GM19395 (cell line): ENCODE data around the gene IBA57.

Source experiments
- ATAC-seq: cut with Tn5 transposase; IDR thresholded peaks from one replicate; pipeline ENCODE4 v1.9.1; 2021; ENCODE audit warnings: mild to moderate bottlenecking, moderate library complexity; ENCODE audit not compliant: unreplicated experiment

IBA57 gene

DNA sequence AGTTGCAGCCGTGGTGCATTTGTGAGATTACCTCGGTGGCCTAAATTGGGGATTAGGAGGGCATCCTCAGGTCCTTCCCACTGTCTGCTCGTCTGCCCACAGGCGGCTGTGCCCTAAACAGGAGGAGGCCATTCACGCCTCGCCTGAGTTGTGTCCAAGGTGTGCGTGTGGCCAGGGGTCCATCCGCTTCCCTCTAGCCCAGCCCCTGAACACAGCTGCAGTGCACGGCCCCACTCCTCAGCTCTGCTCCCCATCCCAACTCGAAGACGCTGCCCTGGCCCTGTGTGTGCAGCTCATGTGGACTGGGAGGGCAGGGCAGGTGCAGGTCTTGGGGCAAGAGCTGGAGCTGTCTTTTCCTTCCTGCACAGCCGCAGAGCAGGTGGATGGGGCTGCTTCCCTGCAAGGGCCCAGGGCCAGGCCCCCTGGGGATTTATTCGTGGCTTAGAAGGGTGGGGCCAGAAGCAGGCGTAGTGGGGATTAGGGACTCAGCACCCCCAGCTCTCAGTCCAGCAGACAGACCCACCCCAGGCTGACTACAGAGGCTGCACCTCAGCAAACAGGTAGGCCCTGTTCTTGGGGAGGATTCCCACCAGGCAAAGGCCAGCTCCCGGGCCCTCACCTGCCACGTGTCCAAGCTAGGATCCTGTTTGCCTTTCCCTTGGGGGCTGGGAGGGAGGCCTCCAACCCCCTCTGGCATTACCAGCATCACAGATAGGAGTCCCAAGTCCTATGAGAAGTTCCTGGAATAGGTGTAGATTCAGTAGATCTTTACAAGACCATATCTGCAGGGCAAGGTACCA, 21.2 kb upstream of the IBA57 start:
- ATAC-seq = no peak

DNA sequence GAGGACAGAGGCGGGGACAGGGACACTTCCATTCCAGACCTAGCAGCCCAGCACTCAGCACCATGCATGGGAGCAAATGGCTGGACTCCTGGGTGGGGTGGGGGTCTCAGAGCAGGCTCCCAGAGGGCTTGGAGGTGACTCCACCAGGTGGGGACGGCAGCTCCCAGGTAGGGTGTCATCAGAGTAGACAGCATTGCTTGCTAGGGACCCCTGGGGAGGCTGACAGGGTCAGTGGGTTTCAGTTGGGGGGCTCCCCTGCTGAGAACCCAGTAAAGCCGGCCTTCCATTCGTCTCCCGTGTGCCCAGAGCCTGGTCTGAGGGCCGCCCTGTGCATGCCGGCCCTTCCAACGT, 20.6 kb upstream of the IBA57 start:
- no peak for ATAC-seq

DNA sequence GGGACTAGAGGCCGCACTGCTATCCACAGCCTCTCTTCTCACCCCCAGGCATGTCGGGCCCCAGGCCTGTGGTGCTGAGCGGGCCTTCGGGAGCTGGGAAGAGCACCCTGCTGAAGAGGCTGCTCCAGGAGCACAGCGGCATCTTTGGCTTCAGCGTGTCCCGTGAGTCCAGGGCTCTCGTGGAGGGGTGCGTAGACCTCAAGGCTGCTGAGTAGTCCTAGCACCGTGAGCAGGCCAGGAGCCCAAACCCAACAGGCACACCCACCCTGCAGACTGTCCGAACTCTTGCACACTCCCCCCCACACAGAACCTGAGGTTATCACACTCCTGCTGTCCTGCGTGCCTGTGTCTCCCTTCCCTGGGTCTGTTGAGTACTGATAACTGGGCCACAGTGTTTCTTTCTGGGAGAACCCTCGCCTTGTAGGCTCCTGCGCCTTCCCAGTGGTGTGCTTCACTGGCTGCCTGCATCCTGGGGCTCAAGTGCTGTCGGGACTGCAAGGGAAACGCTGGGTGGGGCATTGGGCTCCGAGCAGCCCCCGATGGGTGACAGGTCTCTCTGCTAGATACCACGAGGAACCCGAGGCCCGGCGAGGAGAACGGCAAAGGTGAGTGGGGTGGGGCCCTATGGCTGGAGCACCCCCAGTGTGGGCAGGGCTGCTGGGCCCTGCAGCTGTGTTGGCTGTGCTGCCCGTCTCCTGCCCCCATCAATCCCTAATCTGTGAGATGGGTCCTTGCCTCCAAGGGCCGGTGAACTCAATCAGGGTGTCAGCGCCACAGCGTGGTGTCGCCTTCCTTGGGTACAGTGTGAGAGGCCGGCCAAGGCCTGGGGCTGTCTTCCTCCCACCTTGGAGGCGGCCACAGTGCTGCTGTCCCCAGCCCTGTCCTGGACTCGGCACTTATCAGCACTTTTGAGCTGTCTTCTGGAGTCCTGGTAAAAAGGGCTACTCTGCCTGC, 19.9 kb upstream of the IBA57 start:
- no peak for ATAC-seq

DNA sequence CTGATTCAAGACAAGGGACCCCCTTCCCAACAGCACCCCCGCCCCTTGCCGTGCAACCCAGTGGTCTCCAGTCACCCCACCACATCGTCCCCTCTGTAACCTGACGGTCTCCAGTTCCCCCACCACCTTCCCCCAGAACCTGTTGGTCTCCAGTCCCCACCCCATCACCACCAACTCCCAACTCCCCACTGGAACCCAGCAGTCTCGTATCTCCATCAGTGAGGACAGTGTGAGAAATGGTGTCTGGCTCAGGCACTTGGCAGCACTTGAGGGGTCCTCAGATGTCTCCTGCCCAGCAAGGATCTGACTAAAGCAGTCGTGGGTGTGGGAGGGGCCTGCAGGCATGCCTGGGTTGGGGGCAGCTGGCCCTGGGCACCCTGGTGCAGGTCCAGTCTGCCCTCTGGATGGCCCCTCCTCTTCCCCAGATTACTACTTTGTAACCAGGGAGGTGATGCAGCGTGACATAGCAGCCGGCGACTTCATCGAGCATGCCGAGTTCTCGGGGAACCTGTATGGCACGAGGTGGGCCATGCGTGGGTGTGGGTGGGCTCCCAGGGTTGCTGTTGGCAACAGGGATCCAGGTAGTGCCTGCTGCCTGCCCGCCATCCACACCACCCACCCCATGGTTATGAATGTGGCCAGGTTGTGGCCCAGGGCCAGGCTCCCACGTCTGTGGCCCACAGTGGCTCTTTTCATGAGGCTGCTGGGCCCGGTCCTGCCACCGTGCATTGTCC, 19.0 kb upstream of the IBA57 start:
- no peak for ATAC-seq

DNA sequence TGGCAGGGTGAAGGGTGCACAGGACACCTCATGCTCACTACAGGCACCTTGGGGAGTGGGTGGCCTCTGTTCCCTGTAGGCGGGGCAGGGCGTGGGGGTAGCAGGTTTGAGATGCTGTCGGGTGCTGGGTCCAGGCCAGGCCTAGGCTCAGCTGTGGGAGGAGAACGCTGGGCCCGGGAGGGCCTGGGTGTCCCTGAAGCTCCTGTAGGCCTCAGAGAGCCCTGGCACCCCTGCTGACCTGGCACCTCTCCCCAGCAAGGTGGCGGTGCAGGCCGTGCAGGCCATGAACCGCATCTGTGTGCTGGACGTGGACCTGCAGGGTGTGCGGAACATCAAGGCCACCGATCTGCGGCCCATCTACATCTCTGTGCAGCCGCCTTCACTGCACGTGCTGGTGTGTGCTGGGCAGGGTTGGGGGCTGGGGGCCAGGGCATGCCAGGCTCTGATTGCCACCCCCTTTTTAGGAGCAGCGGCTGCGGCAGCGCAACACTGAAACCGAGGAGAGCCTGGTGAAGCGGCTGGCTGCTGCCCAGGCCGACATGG, 18.4 kb upstream of the IBA57 start:
- no peak for ATAC-seq

DNA sequence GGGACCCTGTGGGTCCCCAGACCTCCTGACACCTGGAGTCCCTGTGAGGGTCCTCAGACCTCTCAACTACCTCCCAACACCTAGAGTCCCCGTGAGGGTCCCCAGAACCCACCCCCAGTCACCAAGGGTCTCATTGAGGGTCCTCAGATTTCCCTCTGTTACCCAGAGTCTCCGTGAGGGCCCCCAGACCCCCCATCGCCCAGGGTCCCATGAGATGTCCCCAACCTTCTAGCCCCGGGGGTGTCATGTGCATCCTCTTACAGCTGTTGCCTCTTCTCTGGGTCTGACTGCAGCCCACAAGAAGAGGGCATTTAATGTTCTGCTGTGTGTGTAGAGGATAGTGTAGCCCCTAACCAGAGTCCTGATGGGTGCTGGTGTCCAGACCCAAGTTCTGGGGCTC, 17.8 kb upstream of the IBA57 start:
- ATAC-seq = no peak

DNA sequence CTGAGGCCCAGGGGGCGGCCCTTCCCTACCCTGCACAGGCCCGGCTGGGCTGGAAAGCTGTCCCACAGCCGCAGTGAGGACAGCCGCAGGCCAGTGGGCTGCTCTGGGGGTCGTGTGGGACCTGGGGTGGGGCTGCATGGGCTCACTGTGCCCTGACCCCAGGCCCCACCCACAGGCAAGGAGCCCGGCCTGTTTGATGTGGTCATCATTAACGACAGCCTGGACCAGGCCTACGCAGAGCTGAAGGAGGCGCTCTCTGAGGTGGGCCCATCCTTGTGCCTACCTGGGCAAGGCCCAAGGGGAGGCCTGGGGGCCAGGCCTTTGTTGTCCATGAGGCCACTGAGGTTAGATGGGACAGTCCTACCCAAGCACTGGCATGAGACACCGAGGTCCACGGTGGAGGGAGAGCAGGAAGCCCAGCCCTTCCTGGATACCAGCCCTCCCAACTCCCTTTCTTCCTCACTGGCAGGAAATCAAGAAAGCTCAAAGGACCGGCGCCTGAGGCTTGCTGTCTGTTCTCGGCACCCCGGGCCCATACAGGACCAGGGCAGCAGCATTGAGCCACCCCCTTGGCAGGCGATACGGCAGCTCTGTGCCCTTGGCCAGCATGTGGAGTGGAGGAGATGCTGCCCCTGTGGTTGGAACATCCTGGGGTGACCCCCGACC, 17.3 kb upstream of the IBA57 start:
- ATAC-seq = no peak

DNA sequence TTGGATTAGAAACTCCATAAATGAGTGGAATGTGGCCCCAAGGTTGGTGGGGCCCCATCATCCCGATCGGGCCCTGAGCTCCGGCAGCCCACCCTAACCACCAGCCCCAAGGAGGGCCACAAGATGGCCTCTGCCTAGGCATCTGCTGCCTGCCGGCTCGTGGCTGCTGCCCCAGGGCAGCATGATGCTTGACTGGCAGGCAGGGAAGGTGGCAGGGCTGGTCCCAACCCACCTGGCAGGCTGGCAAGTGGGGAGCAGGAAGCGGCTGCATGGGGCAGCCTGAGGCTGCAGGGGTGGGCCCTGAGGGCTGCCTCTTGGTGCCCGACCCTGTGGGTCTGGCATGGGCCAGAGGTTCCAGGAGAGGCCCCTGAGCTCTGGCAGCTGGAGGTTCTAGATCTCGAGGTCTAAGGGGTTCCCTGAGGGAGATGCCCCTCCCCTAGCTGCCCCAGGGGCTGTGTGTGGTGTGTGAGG, 16.6 kb upstream of the IBA57 start:
- no peak for ATAC-seq

DNA sequence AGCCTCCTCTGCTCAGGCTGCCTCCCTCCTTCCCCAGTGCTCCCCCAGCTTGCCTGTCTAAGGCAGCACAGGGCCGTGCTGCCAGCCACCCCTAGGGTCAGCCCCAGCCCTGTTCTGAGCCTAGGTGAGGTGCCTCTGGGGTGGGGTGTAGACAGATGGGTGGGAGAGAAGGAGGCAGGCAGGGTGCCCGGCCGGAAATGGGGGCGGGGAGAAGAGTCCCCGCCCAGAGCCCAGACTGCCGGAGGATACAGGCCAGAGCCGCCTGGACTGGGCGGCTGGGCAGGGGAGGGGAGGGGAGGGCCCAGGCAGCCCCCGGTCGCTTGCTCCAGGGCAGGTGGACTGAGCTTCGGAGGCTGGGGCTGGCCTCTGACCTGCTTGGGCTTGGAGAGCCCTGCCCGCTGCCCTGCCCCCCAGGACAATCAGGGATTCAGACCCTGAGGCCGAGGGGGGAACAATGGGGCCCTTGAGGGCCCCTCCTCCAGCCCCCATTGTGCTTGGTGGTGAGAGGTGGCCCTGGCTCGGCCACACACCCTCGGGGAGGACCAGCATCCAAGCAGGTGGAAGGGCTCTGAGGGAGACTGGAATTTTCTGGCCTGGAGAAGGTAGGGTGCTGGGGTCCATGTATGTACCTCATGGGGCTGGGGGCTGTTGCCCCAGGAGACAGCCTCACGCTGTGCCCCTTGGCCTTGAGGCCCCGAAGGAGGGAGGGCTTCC, 16.0 kb upstream of the IBA57 start, which contains the start of gene GJC2:
TSS of gene GJC2 (plus strand) at position 525 of the 714 bp plus-strand sequence. CDS start 7,829 bp downstream, outside the sequence.
- ATAC-seq = no peak

DNA sequence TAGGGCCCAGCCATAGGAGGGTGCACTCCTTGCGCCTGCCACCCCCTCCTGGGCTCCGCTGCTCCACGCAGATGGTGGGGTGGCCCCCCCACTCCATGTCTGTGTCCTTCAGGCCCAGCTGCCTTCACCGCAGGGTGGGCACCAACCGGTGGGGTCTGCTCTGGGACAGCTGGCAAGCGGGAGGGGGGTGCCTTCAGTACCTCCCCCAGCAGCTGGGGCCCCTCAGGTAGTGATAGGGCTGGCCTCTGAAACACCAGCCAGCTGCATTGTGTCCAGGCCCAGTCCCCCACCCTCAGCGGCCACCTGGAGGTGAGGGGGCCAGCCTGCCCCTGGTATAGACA, 15.5 kb upstream of the IBA57 start:
- ATAC-seq = no peak

DNA sequence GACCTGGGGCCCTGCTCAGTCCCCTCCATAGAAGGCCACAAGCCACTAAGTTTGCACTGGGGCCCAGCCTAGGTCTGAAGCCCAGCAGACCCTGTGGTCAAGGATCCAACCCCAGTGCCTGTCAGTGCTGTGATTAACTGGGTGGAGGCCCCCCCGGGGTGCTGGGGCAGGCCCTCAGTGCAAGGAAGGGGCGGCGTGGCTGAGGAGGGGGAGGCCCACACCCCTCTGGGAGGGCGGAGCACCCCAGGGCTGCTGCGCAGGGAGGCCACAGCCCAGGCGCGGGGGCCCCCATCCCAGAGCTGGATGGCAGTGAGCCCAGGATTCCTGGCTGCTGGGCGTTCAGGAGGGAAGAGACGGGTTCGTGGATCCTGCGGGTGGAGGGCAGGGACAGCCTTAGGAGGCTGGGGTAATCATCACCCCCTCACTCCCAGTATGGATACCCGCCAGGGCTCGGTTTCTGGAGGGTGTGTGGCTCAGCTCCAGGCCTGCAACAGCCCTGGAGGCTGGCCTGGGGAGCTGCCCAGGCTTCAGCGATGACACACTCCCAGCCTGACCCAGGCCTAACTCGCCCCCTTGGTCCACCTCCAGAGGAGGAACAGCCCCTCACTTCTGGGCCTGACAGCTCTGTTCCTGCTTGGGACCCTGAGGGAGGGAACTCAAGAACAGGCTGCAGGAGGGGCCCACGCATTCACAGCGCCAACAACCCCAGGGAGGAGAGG, 15.0 kb upstream of the IBA57 start:
- ATAC-seq = no peak

DNA sequence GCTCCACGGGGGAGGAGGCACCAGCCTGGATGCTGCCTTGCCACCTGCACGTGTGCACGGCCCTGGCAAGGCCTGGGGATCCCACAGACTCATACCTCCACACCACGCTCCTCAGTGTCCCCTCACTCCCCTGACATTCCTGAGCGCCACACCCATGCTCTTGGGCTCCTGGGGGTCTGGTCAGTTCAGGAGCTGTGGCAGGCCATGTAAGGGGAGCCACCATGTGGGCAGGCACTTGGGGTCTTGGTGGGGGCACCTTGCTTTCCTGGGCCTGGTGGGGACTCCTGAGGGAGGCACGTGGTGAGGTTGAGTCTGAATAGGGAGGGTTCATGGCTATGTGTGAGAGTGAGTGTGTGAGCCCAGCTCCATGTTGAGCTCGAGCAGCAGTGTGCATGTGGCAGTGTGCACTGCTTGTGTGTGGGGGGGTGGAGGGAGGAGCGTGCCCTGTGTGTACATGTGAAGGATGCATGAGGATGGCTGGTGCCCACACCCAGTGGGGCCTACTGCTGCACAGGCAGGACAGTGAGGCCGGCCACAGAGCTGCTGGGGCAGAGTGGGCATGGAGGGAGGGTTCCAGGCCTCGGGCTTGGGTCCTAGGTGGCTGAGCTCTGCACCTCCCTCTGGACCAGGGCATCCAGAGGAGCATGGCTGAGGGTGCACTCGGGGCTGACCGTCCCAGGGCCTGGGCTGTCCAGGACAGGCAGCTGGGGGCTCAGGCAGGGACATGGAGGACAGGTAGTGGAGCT, 14.3 kb upstream of the IBA57 start:
- ATAC-seq = no peak

DNA sequence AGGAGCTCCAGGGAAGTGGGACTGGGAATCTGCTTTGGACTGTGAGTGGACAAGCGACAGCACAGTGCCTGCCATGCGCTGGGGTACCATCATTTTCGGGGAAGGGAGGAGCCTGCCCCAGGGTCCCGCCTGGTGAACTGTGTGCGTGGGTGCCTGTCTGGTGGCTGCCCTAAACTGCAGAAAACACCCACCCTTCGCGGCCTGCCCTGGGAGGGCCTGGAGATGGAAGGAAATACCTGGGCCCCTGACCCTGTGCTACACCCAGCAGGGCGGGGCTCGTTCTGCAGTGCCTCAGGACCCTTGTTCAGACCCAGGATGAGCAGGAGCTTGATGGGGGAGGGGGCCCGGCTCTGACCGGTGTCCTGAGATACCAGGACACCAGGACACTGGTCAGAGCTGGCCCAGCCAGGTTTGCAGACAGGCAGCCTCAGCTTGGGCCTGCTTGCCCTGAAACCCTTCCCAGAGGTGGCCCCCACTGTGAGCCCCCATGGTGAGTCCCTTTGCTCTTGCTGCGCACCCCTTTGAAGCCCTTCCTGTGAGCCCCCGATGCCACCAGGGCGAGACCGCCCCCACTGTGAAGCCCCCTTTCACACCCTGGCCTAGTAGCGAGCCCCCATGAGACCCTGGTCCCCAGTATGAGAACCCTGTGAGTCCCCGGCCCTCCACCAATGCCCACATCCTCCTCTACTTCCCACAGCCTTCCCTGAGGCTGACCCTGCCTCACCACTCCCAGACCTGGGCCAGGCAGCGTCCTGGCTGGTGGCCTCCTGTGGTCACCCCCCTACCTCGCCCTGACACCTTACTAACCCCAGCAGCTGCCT, 13.3 kb upstream of the IBA57 start:
- ATAC-seq = no peak

DNA sequence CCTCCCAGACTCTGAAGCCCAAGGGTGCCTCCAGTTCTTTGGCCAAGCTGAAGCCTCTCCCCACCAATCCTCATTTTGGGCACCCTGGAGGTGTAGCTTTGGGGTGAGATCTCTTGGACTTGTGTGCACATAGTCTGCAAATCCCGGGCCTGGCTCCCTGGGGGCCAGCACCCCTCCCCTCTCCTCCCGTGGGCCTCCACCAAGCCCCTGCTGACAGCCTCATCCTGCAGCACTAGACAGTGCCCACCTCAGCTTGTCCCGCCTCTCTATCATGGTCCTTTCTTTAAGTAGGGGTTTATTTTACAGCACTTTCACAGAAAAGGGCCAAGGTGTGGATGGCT, 12.7 kb upstream of the IBA57 start:
- ATAC-seq = no peak

DNA sequence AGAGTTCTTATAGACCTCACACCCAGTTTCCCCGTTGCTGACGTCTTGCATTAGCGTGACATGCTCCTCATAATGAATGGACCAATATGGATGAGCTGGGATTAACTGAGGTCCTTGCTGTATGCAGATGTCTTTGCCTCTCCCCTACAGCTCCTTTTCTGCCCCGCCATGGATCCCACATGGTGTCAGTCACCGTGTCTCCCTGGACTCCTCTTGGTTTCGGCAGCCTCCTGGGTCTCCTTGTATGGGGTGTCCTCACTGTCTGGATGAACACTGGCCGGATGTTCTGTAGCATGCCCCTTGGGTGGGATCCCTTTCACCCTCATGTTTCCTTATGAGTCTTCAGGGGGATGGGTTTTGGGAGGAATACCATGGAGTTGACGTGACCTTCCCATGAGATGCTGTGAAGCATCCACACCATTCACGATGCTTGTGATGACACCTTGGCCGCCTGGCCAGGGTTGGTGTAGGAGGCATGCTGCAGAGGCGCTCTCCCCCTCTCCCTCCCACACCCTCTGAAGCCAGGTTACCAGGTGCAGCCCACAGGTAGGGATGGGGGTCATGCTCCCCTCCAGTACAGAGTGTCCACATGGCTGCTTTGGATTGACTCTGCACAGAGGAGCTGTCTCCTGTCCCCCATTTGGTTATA, 11.5 kb upstream of the IBA57 start:
- no peak for ATAC-seq

DNA sequence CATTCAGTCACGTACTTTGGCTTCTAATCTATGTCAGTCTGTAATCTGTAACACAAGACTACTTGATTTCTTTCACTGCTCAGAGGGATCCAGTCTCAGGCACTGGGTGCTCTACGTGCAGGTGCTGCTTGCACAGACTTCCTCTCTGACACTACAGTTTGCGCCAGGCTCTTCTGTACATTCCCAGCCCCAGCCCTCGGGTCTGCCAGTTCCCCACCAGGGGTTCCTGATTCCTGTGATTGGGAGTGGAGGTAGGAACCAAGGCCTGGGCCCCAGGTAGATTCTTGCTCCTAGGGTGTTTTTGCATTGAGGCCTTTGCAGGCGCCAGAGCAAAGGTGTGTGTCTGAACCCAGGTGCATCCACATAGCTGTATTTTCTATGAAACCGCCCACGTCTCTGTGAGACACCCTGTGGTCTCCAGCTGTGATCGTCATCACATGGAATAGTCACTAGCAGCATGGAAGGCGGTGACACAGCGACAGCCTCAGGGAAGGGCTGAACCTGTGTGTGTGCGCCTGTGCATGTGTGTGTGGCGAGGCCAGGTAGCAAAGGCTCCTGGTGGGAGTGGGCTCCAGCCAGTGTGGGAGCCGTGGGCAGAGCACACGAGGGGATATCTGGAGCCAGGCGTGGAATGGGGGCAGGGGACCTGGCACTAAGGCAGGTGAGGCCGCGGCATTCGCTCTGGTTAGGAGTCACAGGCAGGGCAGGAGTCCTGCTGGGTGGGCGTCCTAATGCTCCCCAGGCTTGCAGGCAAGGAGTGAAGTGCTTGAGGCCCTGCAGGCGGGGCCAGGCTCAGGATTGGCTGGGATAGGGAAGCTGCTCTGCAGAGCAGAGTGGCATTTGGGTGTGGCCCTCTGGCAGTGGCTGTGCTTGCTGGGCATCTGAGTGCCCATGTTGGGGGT, 10.7 kb upstream of the IBA57 start:
- no peak for ATAC-seq
